Measurements from ENCODE around the gene CHPT1. TPM values are rescaled to one million over a fixed set of nuclear protein-coding genes. Genes with fewer than 3 reads are reported as not detected.

The CHPT1 gene
- total RNA-seq, 1 donor, result 24.6 TPM

DNA sequence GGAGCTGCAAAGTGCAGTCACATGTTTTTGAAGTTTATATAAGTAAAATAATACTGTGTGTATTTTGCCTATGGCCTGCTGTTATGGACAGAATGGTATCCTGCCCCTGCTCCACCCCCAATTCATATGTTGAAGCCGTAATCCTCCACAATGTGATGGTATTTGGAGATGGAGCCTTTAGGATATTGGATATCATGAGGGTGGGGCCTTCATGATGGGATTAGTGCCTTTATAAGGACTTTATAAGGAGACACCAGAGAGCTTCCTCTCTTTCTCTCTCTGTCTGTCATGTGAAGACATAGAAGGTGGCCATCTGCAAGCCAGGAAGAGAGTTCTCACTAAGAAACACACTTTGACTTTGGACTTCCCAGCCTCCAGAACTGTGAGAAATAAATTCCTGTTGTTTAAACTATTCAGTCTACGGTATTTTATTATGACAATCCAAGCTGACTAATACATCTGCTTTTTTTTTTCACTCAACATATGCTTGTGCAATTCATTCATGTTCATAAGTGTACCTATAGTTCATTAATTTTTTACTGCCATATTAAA is 3.1 kb upstream of the CHPT1 start:
- H3K27me3 ChIP-seq (ENCODE audit: insufficient read depth, low read length), result no peaks in the 10 kb centered on the region
- H3K36me3 ChIP-seq (ENCODE audit: insufficient read depth, low read length), result no peaks in the 10 kb centered on the region
- no peak for DNase-seq (ENCODE audit: insufficient read length, low spot score, missing footprints)
- no peaks in the 10 kb centered on the region for H4K20me1 ChIP-seq (ENCODE audit: insufficient read depth, low read length)
- peaks cover 20% of the 10 kb centered on the region for H3K79me2 ChIP-seq (ENCODE audit: insufficient read depth, low read length)
- H2AFZ ChIP-seq (ENCODE audit: low read length), result no peak overlapping the region
- H3K4me1 ChIP-seq (ENCODE audit: insufficient read depth, low read length), result peaks cover 6% of the 10 kb centered on the region
- H3K4me3 ChIP-seq (ENCODE audit: insufficient read depth, low read length), result no peak overlapping the region
- TF ChIP-seq, protein P1, sequence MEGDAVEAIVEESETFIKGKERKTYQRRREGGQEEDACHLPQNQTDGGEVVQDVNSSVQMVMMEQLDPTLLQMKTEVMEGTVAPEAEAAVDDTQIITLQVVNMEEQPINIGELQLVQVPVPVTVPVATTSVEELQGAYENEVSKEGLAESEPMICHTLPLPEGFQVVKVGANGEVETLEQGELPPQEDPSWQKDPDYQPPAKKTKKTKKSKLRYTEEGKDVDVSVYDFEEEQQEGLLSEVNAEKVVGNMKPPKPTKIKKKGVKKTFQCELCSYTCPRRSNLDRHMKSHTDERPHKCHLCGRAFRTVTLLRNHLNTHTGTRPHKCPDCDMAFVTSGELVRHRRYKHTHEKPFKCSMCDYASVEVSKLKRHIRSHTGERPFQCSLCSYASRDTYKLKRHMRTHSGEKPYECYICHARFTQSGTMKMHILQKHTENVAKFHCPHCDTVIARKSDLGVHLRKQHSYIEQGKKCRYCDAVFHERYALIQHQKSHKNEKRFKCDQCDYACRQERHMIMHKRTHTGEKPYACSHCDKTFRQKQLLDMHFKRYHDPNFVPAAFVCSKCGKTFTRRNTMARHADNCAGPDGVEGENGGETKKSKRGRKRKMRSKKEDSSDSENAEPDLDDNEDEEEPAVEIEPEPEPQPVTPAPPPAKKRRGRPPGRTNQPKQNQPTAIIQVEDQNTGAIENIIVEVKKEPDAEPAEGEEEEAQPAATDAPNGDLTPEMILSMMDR (IDR thresholded peaks at IDR 0.05; ENCODE audit: extremely low read depth, low read depth, low read length), result no peak
- no peak overlapping the region for H3K4me2 ChIP-seq (ENCODE audit: insufficient read depth, low read length)
- no peak overlapping the region for H3K27ac ChIP-seq (ENCODE audit: low read depth, low read length)
- H3K9me3 ChIP-seq (ENCODE audit: low read depth, low read length), result no peaks in the 10 kb centered on the region

DNA sequence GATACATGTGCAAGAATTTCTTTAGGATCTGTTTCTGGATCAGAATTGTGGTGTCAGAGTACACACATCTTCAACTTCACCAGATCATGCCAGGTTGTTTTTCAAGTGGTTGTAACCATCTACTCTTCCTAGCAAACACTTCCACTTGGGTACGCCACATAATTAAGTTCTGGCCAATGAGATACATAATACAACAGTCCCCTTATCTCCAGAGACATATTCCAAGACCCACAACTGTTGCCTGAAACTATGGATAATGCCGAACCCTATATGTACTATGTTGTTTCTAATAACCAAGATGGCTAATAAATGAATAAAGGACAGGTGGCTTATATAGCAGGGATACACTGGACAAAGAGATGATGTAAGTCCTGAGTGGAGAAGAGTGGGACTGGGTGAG is 2.5 kb upstream of the CHPT1 start:
- no peaks in the 10 kb centered on the region for H3K27me3 ChIP-seq (ENCODE audit: insufficient read depth, low read length)
- peaks cover 6% of the 10 kb centered on the region for H3K4me1 ChIP-seq (ENCODE audit: insufficient read depth, low read length)
- no peaks in the 10 kb centered on the region for H4K20me1 ChIP-seq (ENCODE audit: insufficient read depth, low read length)
- no peak overlapping the region for H3K4me3 ChIP-seq (ENCODE audit: insufficient read depth, low read length)
- H3K36me3 ChIP-seq (ENCODE audit: insufficient read depth, low read length), result no peaks in the 10 kb centered on the region
- H3K4me2 ChIP-seq (ENCODE audit: insufficient read depth, low read length), result no peak overlapping the region
- H3K9me3 ChIP-seq (ENCODE audit: low read depth, low read length), result no peaks in the 10 kb centered on the region
- no peak overlapping the region for H2AFZ ChIP-seq (ENCODE audit: low read length)
- H3K79me2 ChIP-seq (ENCODE audit: insufficient read depth, low read length), result peaks cover 26% of the 10 kb centered on the region
- H3K27ac ChIP-seq (ENCODE audit: low read depth, low read length), result no peak overlapping the region
- DNase-seq (ENCODE audit: insufficient read length, low spot score, missing footprints), result no peak
- TF ChIP-seq, protein P1 (IDR thresholded peaks at IDR 0.05; ENCODE audit: extremely low read depth, low read depth, low read length), result no peak

DNA sequence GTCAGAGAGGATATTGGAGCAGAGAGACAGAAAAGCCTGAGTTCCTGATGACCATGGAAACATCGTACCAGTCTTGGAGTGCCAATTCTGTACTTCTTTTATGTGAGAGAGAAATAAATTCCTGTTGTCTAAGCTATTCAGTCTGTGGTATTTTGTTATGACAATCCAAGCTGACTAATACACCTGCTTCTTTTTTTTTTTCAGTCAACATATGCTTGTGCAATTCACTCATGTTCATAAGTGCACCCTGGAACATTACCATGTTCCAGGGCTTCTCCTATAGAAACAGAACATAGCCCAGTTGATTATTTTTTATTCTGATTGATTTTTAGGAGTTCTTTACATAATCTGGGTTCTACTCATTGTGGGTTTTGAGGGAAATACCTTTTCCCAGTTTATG is 1.7 kb upstream of the CHPT1 start:
- Histone ChIP-seq H3K9me3 (ENCODE audit: low read depth, low read length) (no peaks in the 10 kb centered on the region), H3K4me1 (ENCODE audit: insufficient read depth, low read length) (peaks cover 6% of the 10 kb centered on the region), H3K4me2 (ENCODE audit: insufficient read depth, low read length) (no peak overlapping the region), H3K27ac (ENCODE audit: low read depth, low read length) (no peak overlapping the region), H3K4me3 (ENCODE audit: insufficient read depth, low read length) (no peak overlapping the region), H4K20me1 (ENCODE audit: insufficient read depth, low read length) (no peaks in the 10 kb centered on the region), H3K79me2 (ENCODE audit: insufficient read depth, low read length) (peaks cover 33% of the 10 kb centered on the region), H2AFZ (ENCODE audit: low read length) (no peak overlapping the region), H3K36me3 (ENCODE audit: insufficient read depth, low read length) (no peaks in the 10 kb centered on the region), H3K27me3 (ENCODE audit: insufficient read depth, low read length) (no peaks in the 10 kb centered on the region)
- no peak for DNase-seq (ENCODE audit: insufficient read length, low spot score, missing footprints)
- TF ChIP-seq, protein P1 (IDR thresholded peaks at IDR 0.05; ENCODE audit: extremely low read depth, low read depth, low read length), result no peak

DNA sequence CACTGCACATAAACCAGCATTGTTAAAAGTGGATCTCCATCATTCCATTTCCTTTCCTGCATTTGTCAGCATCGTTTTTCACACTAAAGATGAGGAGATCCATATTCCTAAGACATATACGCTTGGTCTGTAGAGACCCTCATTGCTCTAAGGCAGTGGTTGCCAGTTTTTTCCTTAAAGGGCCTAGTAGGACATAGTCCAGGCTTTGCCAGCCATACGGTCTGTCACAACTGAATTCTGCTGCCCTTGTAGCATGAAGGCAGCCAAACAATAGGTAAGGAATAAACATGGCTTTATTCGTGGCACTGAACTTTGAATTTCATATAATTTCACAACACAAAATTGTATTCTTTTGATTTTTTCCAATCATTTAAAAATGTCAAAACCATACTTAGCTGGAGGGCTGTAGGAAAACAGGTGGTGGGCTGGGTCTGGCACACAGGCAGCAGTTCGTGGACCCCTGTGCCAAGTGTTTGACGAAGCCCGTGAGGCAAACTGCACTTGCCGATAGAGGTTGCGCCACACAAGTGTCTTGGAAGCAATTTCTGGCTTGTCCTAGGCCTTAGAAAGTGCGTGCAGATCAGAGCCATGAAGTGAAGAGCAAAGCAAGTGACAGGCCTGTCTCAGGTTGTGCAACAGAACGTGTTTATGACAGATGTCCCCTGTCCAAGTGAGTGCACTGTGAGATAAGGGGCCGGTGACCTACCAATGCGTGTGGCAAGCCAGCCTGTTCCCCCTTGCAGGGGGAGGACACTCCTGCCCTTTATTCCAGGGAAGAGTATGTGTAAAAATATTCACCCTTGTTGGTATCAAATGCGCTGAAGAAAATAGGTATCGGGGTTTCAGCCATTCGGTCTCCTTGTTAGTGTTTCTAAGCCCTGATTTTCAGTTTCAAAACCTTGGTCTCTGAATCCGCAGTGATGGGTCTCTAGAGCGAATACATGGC is 916 bp upstream of the CHPT1 start:
- Histone ChIP-seq H3K4me3 (ENCODE audit: insufficient read depth, low read length) (peak overlapping the region; percentile 83), H3K79me2 (ENCODE audit: insufficient read depth, low read length) (peaks cover 41% of the 10 kb centered on the region), H3K9me3 (ENCODE audit: low read depth, low read length) (no peaks in the 10 kb centered on the region), H3K4me1 (ENCODE audit: insufficient read depth, low read length) (peaks cover 6% of the 10 kb centered on the region), H4K20me1 (ENCODE audit: insufficient read depth, low read length) (no peaks in the 10 kb centered on the region), H3K27me3 (ENCODE audit: insufficient read depth, low read length) (no peaks in the 10 kb centered on the region), H3K4me2 (ENCODE audit: insufficient read depth, low read length) (peak overlapping the region; percentile 94), H3K27ac (ENCODE audit: low read depth, low read length) (peak overlapping the region; percentile 42), H2AFZ (ENCODE audit: low read length) (peak overlapping the region; percentile 96), H3K36me3 (ENCODE audit: insufficient read depth, low read length) (no peaks in the 10 kb centered on the region)
- DNase-seq (ENCODE audit: insufficient read length, low spot score, missing footprints), result no peak
- TF ChIP-seq, protein P1 (IDR thresholded peaks at IDR 0.05; ENCODE audit: extremely low read depth, low read depth, low read length), result no peak

Measured in osteoblast (primary cell).